Occipital lobe (tissue), 1 donor: ENCODE data around the gene MTCL3.
A peak's percentile ranks its signal among the peaks of the same experiment; 100 is the strongest.

Experiments used
- DNase-seq: peaks from one replicate; lab custom pipeline; 2025; lab: John Stamatoyannopoulos, UW

The MTCL3 gene

DNA sequence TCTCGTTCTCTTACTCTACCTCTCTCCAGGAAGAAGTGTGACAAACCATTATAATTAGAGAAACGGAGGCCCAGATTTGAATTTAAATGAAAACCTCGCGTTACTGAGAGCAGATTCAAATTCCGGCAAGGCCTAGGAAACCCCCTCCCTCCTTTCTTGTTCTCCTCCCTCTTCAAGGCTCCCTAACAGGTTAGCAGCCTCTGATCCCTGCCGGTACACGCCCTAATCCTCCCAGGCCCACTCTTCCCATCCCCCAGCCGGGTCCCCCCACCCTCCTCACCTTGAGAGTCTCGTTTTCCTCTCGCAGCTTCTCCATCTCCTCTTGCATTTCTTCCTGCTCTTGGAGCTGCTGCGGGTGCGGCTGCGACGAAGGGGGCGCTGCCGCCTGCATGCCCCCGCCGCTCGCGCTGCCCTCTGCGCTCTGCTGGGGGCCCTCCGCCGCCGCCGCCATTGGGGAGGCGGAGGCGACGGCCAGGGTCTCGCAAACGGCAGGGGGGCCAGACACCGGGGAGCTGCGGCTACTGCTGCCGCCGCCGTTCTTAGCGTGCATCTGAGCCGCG is 3.8 kb downstream of the MTCL3 start:
- DNase-seq = peak; percentile 59

GRCh38 chr6:127514773-127515227 is 4.3 kb downstream of the MTCL3 start:
- peak; percentile 60 for DNase-seq

DNA sequence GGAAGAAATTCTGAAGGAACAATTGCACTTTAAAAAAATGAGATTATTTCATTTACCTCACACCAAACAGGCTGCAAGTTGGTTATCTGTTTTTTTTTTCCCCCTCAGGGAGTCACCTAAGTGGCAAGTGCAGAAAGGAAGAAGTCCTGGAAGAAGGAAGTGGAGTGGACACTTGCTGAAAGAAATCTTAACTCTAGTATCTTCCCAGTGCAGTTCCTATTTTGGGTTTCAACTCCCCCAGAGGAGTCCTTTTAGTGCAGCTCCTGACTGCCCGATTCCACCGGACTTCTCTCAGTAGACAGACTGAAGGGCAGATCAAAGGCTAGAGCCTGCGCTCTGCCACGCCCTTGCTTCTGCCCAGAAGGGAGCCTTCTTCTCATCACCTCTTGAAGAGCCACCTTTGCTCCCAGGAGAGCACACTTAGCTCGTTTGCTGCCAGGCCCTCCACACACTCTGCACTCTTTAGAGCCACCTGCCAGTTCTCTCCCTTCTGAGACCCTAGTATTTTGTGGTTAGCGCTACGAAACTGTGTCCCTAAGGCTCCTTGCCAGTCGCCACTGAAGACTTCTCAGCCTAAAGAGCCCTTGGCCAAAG is 4.9 kb downstream of the MTCL3 start:
- DNase-seq = no peak

DNA sequence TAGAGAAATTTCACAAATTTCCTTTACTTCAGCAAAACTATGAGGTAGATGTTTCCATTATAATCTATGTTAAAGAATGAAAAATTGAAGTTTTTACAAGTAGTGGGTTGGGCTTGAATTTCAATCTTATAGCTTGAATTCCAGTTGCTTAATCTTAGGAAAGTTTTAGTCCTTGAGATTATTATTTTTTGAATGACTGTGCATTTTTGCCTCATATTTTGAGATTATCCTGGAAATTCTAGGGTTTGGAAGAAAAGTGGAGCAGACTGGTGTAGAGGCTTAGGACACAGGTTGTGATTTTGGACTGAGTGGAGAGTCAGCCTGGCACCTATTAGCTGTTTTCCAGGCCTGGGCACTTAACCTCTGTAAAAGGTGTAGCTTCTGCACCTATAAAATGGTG is 5.7 kb downstream of the MTCL3 start:
- no peak for DNase-seq

GRCh38 chr6:127510876-127511275 is 8.3 kb downstream of the MTCL3 start:
- DNase-seq = no peak

DNA sequence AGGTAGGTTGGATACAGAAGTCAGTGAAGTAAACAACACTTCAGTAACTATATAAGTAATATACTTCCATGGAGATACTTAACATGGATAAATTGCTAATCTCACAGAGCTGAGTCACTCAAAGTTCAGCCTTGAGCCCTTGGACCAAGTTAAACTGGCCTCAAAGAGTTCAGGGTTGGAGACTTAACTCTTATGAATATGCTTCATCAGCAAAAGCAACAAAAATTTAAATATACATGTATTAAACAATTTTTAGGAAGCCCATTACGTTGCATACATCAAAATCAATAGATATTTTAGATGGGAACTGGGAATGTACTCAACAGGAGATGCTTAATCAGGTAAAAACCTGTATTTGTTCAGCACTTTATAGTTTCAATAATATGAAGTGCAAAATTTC is 12.2 kb downstream of the MTCL3 start:
- no peak for DNase-seq

DNA sequence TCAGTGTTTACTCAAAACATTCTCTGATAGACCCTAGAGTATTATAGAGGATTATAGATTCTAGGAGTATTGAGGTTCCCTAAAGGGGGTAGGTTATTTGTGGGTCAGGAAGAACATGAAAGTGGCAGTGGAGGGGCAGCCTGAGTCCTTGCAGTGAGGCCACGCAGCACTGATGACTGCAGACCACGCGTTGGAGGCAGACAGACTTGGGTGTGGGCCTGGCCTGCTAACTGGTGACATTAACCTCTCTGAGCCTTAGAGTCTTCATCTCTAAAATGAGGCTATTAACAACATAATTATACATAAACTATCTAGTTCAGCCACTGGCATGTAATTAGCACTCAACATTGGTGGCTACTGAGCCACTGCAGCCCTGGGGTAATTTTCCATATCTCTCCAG is 16.1 kb downstream of the MTCL3 start:
- no peak for DNase-seq

DNA sequence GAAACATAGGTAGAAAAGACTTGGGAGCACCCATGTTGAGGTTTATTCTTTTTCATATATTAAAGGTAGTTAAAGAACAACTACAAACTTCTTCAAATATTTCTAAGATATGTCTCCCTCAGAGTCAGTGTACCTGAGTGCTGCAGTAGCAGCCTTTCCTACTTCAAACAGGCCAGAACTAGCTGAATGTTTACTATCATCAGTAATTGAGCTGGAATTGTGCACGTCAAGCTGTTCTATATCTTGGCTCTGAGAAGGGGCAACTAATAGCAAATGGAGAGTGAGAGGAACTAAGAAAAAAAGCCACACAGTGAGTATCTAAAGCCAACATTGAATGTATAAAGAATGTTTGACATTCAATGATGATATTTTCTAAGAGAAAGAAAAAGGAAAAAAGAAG is 21.7 kb downstream of the MTCL3 start:
- DNase-seq = no peak

GRCh38 chr6:127496471-127496870 is 22.7 kb downstream of the MTCL3 start:
- DNase-seq = no peak

DNA sequence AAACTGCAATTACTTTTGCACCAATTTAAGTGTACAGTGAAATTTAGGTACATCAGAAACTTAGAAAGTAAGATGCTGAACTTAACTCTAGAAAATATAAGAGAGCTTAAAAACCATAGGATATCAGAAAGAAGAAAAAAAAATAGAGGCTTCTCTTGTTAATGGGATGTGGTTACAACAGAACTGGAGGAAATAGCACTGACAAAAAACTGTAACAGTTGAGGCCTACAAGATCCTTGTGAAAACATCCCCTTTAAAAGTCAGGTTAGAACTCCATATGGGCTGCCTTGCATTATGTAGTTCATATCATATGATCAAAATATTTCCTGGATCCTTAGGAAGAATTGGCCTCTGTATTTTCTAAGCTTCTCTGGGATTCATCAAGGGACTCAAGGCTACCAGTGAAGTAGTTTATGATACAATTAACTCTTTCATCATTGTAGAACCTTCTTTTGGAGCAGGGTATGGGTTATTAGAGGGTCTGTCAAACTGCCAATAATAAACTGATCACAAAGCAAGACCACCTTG is 24.8 kb downstream of the MTCL3 start:
- DNase-seq = no peak

- DNase-seq = no peak
Observed at GRCh38 chr6:127489248-127489647, 29.9 kb downstream of the MTCL3 start.

- DNase-seq = no peak
Observed at GRCh38 chr6:127486934-127487333, 32.2 kb downstream of the MTCL3 start.

DNA sequence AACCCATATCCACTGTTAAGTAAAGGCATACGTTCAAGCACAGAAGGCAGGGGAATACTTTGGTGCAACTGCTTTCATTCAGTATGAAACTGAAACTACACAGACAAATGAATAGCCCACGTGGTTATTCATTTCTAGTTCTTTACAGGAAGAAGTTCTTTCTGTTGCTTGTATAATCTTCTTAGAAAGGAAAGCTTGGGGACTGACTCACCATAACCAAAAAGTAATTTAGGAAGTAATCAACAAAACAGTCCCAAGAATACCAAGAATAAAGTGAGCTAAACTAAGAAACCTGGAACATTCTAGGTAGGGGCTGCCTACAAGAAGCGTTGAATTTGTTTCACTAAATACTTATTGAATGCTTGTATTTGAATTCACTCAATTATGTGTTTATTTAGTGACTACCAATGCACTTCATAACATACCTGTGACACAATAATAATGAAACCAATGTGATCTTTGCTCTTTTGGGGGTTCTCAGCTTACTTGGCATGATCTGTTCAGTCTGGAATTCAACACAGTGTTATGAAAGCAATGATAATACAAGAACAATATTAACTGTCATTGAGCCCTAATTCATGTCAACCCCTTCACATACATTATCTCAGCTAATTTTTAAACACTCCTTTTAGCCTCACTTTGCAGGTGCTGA is 34.8 kb downstream of the MTCL3 start:
- no peak for DNase-seq

GRCh38 chr6:127483399-127484055 is 35.6 kb downstream of the MTCL3 start:
- DNase-seq = no peak

GRCh38 chr6:127482325-127482724 is 36.8 kb downstream of the MTCL3 start:
- DNase-seq = no peak

DNA sequence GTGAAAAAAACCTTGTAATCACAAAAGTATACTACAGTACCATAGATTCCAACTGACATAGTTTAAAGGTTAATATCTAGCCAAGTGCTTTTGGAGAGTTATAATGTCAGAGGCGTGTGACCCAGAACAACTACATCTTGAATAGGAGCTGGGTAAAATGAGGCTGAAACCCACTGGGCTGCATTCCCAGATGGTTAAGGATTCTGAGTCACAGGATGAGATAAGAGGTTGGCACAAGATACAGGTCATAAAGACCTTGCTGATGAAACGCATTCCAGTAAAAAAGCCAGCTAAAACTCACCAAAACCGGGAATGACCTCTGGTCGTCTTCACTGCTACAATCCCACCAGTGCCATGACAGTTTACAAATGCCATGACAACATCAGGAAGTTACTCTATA is 37.5 kb downstream of the MTCL3 start:
- DNase-seq = no peak

GRCh38 chr6:127481111-127481510 is 38.0 kb downstream of the MTCL3 start:
- DNase-seq = no peak

GRCh38 chr6:127477658-127478057 is 41.5 kb downstream of the MTCL3 start:
- no peak for DNase-seq

DNA sequence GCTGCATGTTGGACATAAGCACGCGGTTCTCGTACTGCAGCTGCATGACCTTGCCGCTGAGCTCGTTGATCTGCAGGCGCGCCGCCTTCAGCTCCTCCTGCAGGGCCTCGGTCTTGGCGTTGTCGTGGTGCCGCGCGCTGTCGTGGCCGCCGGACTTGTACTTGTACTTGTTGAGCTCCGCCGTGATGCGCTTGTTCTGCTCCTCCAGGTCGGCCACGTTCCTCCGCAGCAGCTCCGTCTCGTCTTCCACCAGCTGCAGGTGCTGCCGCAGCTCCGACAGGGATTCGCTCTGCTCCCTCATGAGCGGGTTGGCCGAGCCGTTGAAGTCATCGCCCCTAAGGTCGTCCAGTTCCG is 43.3 kb downstream of the MTCL3 start:
- DNase-seq = no peak

DNA sequence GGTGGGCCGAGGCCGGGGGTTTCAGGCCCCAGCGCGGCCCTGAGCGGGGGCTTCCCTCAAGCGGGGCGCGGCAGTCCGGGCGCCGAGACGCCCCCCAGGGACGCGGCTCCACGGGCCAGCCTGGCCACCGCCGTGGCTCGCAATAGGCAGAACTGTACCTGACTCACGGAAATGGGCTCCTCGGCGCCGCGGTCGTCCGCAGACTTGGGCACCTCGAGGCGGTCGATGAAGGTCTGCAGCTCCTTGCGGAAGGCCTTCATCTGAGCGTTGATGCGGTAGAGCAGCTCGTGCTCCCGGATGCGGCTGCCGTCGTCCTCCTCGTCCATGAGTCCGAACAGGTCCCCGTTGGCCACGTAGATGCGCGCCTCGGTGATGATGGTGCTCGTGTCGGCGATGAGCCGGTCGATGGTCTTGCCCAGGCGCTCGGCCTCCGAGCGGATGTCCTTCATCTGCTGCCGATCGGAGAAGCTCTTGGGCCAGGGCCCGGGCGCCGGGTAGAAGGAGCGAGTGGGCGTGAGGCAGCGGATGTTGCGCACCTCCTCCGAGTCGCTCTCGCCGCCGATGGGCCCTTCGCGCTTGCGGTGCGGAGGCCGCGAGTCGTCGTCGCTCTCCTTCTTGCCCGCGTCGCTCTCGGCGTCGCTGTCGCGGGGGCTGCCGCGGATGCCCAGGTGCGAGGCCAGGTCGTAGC is 43.9 kb downstream of the MTCL3 start:
- DNase-seq = no peak

- DNase-seq = no peak
Observed at GRCh38 chr6:127471379-127472255, 47.5 kb downstream of the MTCL3 start.
